Mesenchymal stem cell (in vitro differentiated cells and primary cell): ENCODE measurements around the gene DNAH11.

Experiments
- DNase-seq: peaks from one replicate; pipeline ENCODE4 v3.0.0-alpha.2; 2013
- H2AFZ ChIP-seq: one replicate; pipeline ENCODE4 v1.6.1; 2013; ENCODE audit warnings: low read depth, mild to moderate bottlenecking, control low read depth, inconsistent platforms, low read length, moderate library complexity
- H2AK5ac ChIP-seq: 2 replicates; pipeline ENCODE4 v1.6.1; 2013; ENCODE audit warnings: low read length, moderate library complexity, mild to moderate bottlenecking, inconsistent platforms; ENCODE audit not compliant: severe bottlenecking
- H2BK120ac ChIP-seq: one replicate; pipeline ENCODE4 v1.6.1; 2013; ENCODE audit warnings: low read depth, mild to moderate bottlenecking, inconsistent platforms, low read length, moderate library complexity
- H2BK12ac ChIP-seq, 2 experiments: one replicate each; pipeline ENCODE4 v1.6.1; 2013; ENCODE audit warnings: inconsistent platforms in 2 of 2, low read length in 2 of 2, mild to moderate bottlenecking in 2 of 2, moderate library complexity in 2 of 2, control low read depth in 1 of 2
- H2BK15ac ChIP-seq: one replicate; pipeline ENCODE4 v1.6.1; 2013; ENCODE audit warnings: mild to moderate bottlenecking, low read depth, inconsistent platforms; ENCODE audit not compliant: poor library complexity, severe bottlenecking
- H2BK5ac ChIP-seq: 2 replicates; pipeline ENCODE4 v1.6.1; 2013; ENCODE audit warnings: low read depth, mild to moderate bottlenecking, low read length, control low read depth, inconsistent platforms; ENCODE audit not compliant: poor library complexity, severe bottlenecking
- H3K14ac ChIP-seq, 2 experiments: one replicate each; pipeline ENCODE4 v1.6.1; 2013; ENCODE audit warnings: inconsistent platforms in 2 of 2, low read length in 2 of 2, control low read depth in 1 of 2, mild to moderate bottlenecking in 1 of 2, moderate library complexity in 1 of 2
- H3K18ac ChIP-seq, 2 experiments: one replicate each; pipeline ENCODE4 v1.6.1; 2013; ENCODE audit warnings: inconsistent platforms in 2 of 2, low read length in 2 of 2, control low read depth in 1 of 2, low read depth in 1 of 2, mild to moderate bottlenecking in 1 of 2
- H3K23ac ChIP-seq, 2 experiments: one replicate each; pipeline ENCODE4 v1.6.1; 2013; ENCODE audit warnings: inconsistent platforms in 2 of 2, low read length in 2 of 2, mild to moderate bottlenecking in 2 of 2, moderate library complexity in 2 of 2, control low read depth in 1 of 2
- H3K27ac ChIP-seq: 2 replicates; pipeline ENCODE4 v1.5.1; 2013; ENCODE audit warnings: mild to moderate bottlenecking, moderate library complexity, low read length, control low read depth, inconsistent platforms; ENCODE audit not compliant: poor library complexity, severe bottlenecking
- H3K27me3 ChIP-seq, 2 experiments: 2 replicates each; pipeline versions ENCODE4 v1.6.1 to v1.7.0; 2013; ENCODE audit warnings: low read length in 2 of 2, mild to moderate bottlenecking in 2 of 2, moderate library complexity in 2 of 2, control low read depth in 1 of 2, inconsistent platforms in 1 of 2; ENCODE audit not compliant: control insufficient read depth in 1 of 2, insufficient read depth in 1 of 2
- H3K36me3 ChIP-seq, 2 experiments: 2 replicates each; pipeline versions ENCODE4 v1.6.1 to v1.7.0; 2013; ENCODE audit warnings: low read length in 2 of 2, control low read depth in 1 of 2, inconsistent platforms in 1 of 2, low read depth in 1 of 2, mild to moderate bottlenecking in 1 of 2; ENCODE audit not compliant: insufficient read depth in 2 of 2, control insufficient read depth in 1 of 2
- H3K4ac ChIP-seq, 2 experiments: one replicate each; pipeline ENCODE4 v1.6.1; 2013; ENCODE audit warnings: inconsistent platforms in 2 of 2, low read length in 2 of 2, mild to moderate bottlenecking in 2 of 2, moderate library complexity in 2 of 2, control low read depth in 1 of 2, low read depth in 1 of 2
- H3K4me1 ChIP-seq: 2 replicates; pipeline ENCODE4 v1.6.1; 2013; ENCODE audit warnings: low read depth, low read length, control low read depth; ENCODE audit not compliant: control insufficient read depth, insufficient read depth
- H3K4me2 ChIP-seq: 2 replicates; pipeline ENCODE4 v1.6.1; 2013; ENCODE audit warnings: low read length, mild to moderate bottlenecking, inconsistent platforms; ENCODE audit not compliant: poor library complexity, severe bottlenecking
- H3K4me3 ChIP-seq, 2 experiments: 2 replicates each; pipeline versions ENCODE4 v1.5.1 to v1.7.0; 2013; ENCODE audit warnings: low read length in 2 of 2, mild to moderate bottlenecking in 2 of 2, control low read depth in 1 of 2, low read depth in 1 of 2; ENCODE audit not compliant: insufficient read depth in 1 of 2
- H3K79me1 ChIP-seq: replicated peaks from 2 replicates; pipeline ENCODE4 v1.6.1; 2013; ENCODE audit warnings: mild to moderate bottlenecking, control low read depth, low read length, inconsistent platforms; ENCODE audit not compliant: poor library complexity, severe bottlenecking
- H3K9ac ChIP-seq: 2 replicates; pipeline ENCODE4 v1.7.0; 2013; ENCODE audit warnings: mild to moderate bottlenecking, low read length, moderate library complexity
- H3K9me3 ChIP-seq: 2 replicates; pipeline ENCODE4 v1.7.0; 2013; ENCODE audit warnings: mild to moderate bottlenecking, low read length; ENCODE audit not compliant: control insufficient read depth
- H4K8ac ChIP-seq: one replicate; pipeline ENCODE4 v1.6.1; 2013; ENCODE audit warnings: inconsistent platforms, mild to moderate bottlenecking, low read length, moderate library complexity
- H4K91ac ChIP-seq: one replicate; pipeline ENCODE4 v1.6.1; 2013; ENCODE audit warnings: mild to moderate bottlenecking, low read length, inconsistent platforms
- WGBS: methylation state at CpG from one replicate; pipeline ENCODE4 v1.1.7; 2013; ENCODE audit warnings: mixed read lengths; 5-methylcytosine and 5-hydroxymethylcytosine counted together

Gene DNAH11

DNA sequence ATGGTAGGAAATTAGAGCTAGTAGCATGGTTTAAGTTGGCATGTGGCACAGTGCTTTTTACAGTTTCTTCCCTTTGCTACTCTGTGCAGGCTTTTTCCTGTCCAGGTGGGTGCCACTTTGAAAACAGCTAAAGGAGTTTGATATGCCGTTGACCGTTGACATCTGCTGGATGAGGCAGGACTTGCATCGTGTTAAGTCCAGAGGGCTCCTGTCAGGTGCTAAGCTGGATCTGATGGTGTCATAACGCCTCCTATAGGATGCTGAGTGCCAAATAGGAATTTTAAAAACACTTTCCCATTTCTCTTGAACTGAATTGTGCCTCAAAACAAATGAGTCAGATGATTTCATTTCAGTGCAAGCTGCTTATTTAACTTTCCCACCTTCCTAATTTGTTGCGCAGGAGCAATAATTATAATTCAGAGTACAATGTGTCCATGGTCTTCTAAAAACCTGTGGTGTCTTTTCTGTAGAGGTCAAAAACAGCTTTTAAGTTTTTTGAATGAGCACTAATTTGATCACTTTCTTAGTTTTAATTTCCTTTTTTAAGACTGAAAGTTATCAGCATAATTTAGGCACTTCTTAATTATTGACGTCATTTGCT is 224.6 kb downstream of the DNAH11 start:
- H3K4me3 ChIP-seq = no peak overlapping the region
- no peak overlapping the region for H2BK12ac ChIP-seq
- H4K91ac ChIP-seq = no peak overlapping the region
- 26% methylated on average over 6 of the region's 6 CpGs for WGBS
- H3K18ac ChIP-seq = no peak overlapping the region
- H3K27ac ChIP-seq = no peak overlapping the region
- H3K4me1 ChIP-seq = peaks cover 2% of the 10 kb centered on the region
- H2BK15ac ChIP-seq = no peak overlapping the region
- peaks cover 0 to 6% of the 10 kb centered on the region in 2 experiments for H3K27me3 ChIP-seq
- no peaks in the 10 kb centered on the region for H3K9me3 ChIP-seq
- H3K14ac ChIP-seq = no peak overlapping the region
- no peak overlapping the region for H3K23ac ChIP-seq
- no peaks in the 10 kb centered on the region for H3K36me3 ChIP-seq
- no peak overlapping the region for H4K8ac ChIP-seq
- no peak overlapping the region for H3K4me2 ChIP-seq
- H3K9ac ChIP-seq = no peak overlapping the region
- H3K79me1 ChIP-seq = no peaks in the 10 kb centered on the region
- DNase-seq = peak; percentile 63
- H2AK5ac ChIP-seq = no peak overlapping the region
- H2BK5ac ChIP-seq = no peak overlapping the region
- H2AFZ ChIP-seq = no peak overlapping the region
- H2BK120ac ChIP-seq = no peak overlapping the region
- H3K4ac ChIP-seq = no peak overlapping the region

- H2BK5ac ChIP-seq = no peak overlapping the region
- H3K14ac ChIP-seq = no peak overlapping the region
- peaks cover 0 to 6% of the 10 kb centered on the region in 2 experiments for H3K27me3 ChIP-seq
- no peak overlapping the region for H2AFZ ChIP-seq
- no peak overlapping the region for H3K23ac ChIP-seq
- no peak overlapping the region for H2BK12ac ChIP-seq
- 62% methylated on average over 3 of the region's 5 CpGs for WGBS
- no peaks in the 10 kb centered on the region for H3K36me3 ChIP-seq
- no peak overlapping the region for H3K18ac ChIP-seq
- no peak overlapping the region for H3K9ac ChIP-seq
- DNase-seq = no peak
- H3K9me3 ChIP-seq = no peaks in the 10 kb centered on the region
- H3K4me2 ChIP-seq = no peak overlapping the region
- H3K4me1 ChIP-seq = peaks cover 2% of the 10 kb centered on the region
- no peak overlapping the region for H2BK120ac ChIP-seq
- H4K91ac ChIP-seq = no peak overlapping the region
- no peak overlapping the region for H2BK15ac ChIP-seq
- no peak overlapping the region for H4K8ac ChIP-seq
- no peak overlapping the region for H3K27ac ChIP-seq
- no peak overlapping the region for H2AK5ac ChIP-seq
- no peak overlapping the region for H3K4me3 ChIP-seq
- no peak overlapping the region for H3K4ac ChIP-seq
- no peaks in the 10 kb centered on the region for H3K79me1 ChIP-seq
Measured at GRCh38 chr7:21768279-21768678, 225.4 kb downstream of the DNAH11 start.

GRCh38 chr7:21771266-21771665 is 228.4 kb downstream of the DNAH11 start:
- H3K36me3 ChIP-seq = no peaks in the 10 kb centered on the region
- no peaks in the 10 kb centered on the region for H3K9me3 ChIP-seq
- WGBS = 66% methylated on average over 4 of the region's 5 CpGs
- no peak overlapping the region for H2BK15ac ChIP-seq
- no peak overlapping the region for H3K27ac ChIP-seq
- H2AFZ ChIP-seq = no peak overlapping the region
- no peak overlapping the region for H3K23ac ChIP-seq
- no peak overlapping the region for H4K91ac ChIP-seq
- H2AK5ac ChIP-seq = no peak overlapping the region
- no peak overlapping the region for H2BK12ac ChIP-seq
- no peak overlapping the region for H2BK120ac ChIP-seq
- DNase-seq = no peak
- H3K4ac ChIP-seq = no peak overlapping the region
- no peak overlapping the region for H3K14ac ChIP-seq
- no peak overlapping the region for H3K18ac ChIP-seq
- no peaks in the 10 kb centered on the region for H3K79me1 ChIP-seq
- H4K8ac ChIP-seq = no peak overlapping the region
- no peak overlapping the region for H2BK5ac ChIP-seq
- no peak overlapping the region for H3K4me3 ChIP-seq
- no peak overlapping the region for H3K4me2 ChIP-seq
- H3K27me3 ChIP-seq = peaks cover 0 to 6% of the 10 kb centered on the region in 2 experiments
- no peak overlapping the region for H3K9ac ChIP-seq
- no peaks in the 10 kb centered on the region for H3K4me1 ChIP-seq

- Histone ChIP-seq H3K4ac (no peak overlapping the region), H3K4me3 (no peak overlapping the region), H3K9me3 (no peaks in the 10 kb centered on the region), H3K36me3 (no peaks in the 10 kb centered on the region), H2BK5ac (no peak overlapping the region), H2BK15ac (no peak overlapping the region), H3K27me3 (peaks cover 0 to 6% of the 10 kb centered on the region in 2 experiments), H2BK120ac (no peak overlapping the region), H4K91ac (no peak overlapping the region), H3K23ac (no peak overlapping the region), H3K79me1 (no peaks in the 10 kb centered on the region), H4K8ac (no peak overlapping the region), H3K18ac (no peak overlapping the region), H3K27ac (no peak overlapping the region), H3K9ac (no peak overlapping the region), H2AFZ (no peak overlapping the region), H2AK5ac (no peak overlapping the region), H2BK12ac (no peak overlapping the region), H3K14ac (no peak overlapping the region), H3K4me1 (no peaks in the 10 kb centered on the region), H3K4me2 (no peak overlapping the region)
- 3% methylated on average over 5 of the region's 5 CpGs for WGBS
- no peak for DNase-seq
Measured at GRCh38 chr7:21771906-21772610, 229.2 kb downstream of the DNAH11 start.
